Measurements from ENCODE around the gene NDEL1.

Gene NDEL1

GRCh38 chr17:8426094-8426720 lies 9.5 kb upstream of the NDEL1 start (continued):
- TF ChIP-seq ZSCAN18 (tag by site-specific recombination; IDR thresholded peaks at IDR 0.05) (no peak), ZNF658 (tag by site-specific recombination; IDR thresholded peaks at IDR 0.05) (no peak), ZNF121 (tag by site-specific recombination; IDR thresholded peaks at IDR 0.05) (no peak), ZNF501 (tag by site-specific recombination; IDR thresholded peaks at IDR 0.05) (no peak), ZNF184 (tag by site-specific recombination; IDR thresholded peaks at IDR 0.05) (no peak), ZNF660 (tag by site-specific recombination; IDR thresholded peaks at IDR 0.05) (no peak), ZBTB7A (tag by site-specific recombination; IDR thresholded peaks at IDR 0.05; ENCODE audit: low read depth) (no peak), ZNF488 (tag by site-specific recombination; IDR thresholded peaks at IDR 0.05) (no peak), ZFP69B (tag by site-specific recombination; IDR thresholded peaks at IDR 0.05) (no peak), ZNF768 (tag by site-specific recombination; IDR thresholded peaks at IDR 0.05) (no peak), ZNF211 (tag by site-specific recombination; IDR thresholded peaks at IDR 0.05; ENCODE audit: low read depth) (no peak), TRIM28 (IDR thresholded peaks at IDR 0.05; ENCODE audit: borderline replicate concordance, low read length) (no peak)

GRCh38 chr17:8426802-8427201 lies 8.9 kb upstream of the NDEL1 start:
- ChIA-PET CTCF (interaction anchor here (0.7 to 3.0 kb wide), 2 partner anchors 17 to 181 kb away, joined by 3 to 9 read pairs; no protein-coding TSS in a partner anchor), POLR2A (no interaction called here)
- Histone ChIP-seq H3K27ac (ENCODE audit: extremely low read depth, low read depth, low read length) (no peak overlapping the region), H3K36me3 (ENCODE audit: control insufficient read depth in 2 of 2, insufficient read depth in 1 of 2, low read length in 2 of 2) (no peaks in the 10 kb centered on the region), H3K4me3 (ENCODE audit: low read depth, low read length) (no peak overlapping the region), H3K4me1 (ENCODE audit: control insufficient read depth, insufficient read depth, low read length) (no peaks in the 10 kb centered on the region), H3K9me3 (ENCODE audit: control insufficient read depth, insufficient read depth, low read depth, low read length) (no peaks in the 10 kb centered on the region)
- no peak for TF ChIP-seq ZNF169 (tag by site-specific recombination; IDR thresholded peaks at IDR 0.05)
- no peak for TF ChIP-seq ZNF140 (tag by site-specific recombination; IDR thresholded peaks at IDR 0.05)
- TF ChIP-seq ZNF362 (tag by site-specific recombination; IDR thresholded peaks at IDR 0.05) = no peak
- no peak for TF ChIP-seq ZBTB26 (tag by site-specific recombination; optimal IDR thresholded peaks at IDR 0.05)
- no peak for TF ChIP-seq EGR2 (tag by site-specific recombination; IDR thresholded peaks at IDR 0.05; ENCODE audit: low read depth)
- TF ChIP-seq ZNF138 (tag by site-specific recombination; IDR thresholded peaks at IDR 0.05; ENCODE audit: borderline replicate concordance) = no peak
- no peak for TF ChIP-seq KLF1 (tag by site-specific recombination; IDR thresholded peaks at IDR 0.05)
- TF ChIP-seq ZXDB (tag by site-specific recombination; IDR thresholded peaks at IDR 0.05) = no peak
- no peak for TF ChIP-seq ZBTB48 (tag by site-specific recombination; IDR thresholded peaks at IDR 0.05)
- no peak for TF ChIP-seq ZBTB44 (tag by site-specific recombination; IDR thresholded peaks at IDR 0.05)
- TF ChIP-seq ZNF146 (tag by site-specific recombination; IDR thresholded peaks at IDR 0.05) = no peak
- no peak for TF ChIP-seq ZSCAN16 (tag by site-specific recombination; IDR thresholded peaks at IDR 0.05)
- TF ChIP-seq ZNF302 (tag by site-specific recombination; IDR thresholded peaks at IDR 0.05; ENCODE audit: low read depth) = no peak
- TF ChIP-seq ZNF513 (tag by site-specific recombination; IDR thresholded peaks at IDR 0.05) = no peak
- no peak for TF ChIP-seq ZNF48 (tag by site-specific recombination; IDR thresholded peaks at IDR 0.05)
- no peak for TF ChIP-seq PATZ1 (tag by site-specific recombination; IDR thresholded peaks at IDR 0.05)
- no peak for TF ChIP-seq ZNF311 (tag by site-specific recombination; IDR thresholded peaks at IDR 0.05; ENCODE audit: borderline replicate concordance)

All from HEK293 (cell line).